Activated T-cell treated with anti-CD3 and anti-CD28 coated beads, Interleukin-2, amount 50 U/mL, for 24 hours (primary cell): ENCODE data around the gene TLE4.

Experiments
- DNase-seq: peaks from one replicate; pipeline ENCODE4 v3.0.0-alpha.2; 2020
- H3K27ac Mint-ChIP-seq: 2 replicates; pipeline ENCODE4 v1.8.0; 2020; ENCODE audit warnings: mild to moderate bottlenecking, mixed read lengths
- H3K27me3 Mint-ChIP-seq: 2 replicates; pipeline ENCODE4 v1.8.0; 2020; ENCODE audit warnings: mixed read lengths
- H3K36me3 Mint-ChIP-seq: 2 replicates; pipeline ENCODE4 v1.8.0; 2020; ENCODE audit warnings: low read depth, mixed read lengths
- H3K4me1 Mint-ChIP-seq: 2 replicates; pipeline ENCODE4 v1.8.0; 2020; ENCODE audit warnings: low read depth, mixed read lengths
- H3K4me3 Mint-ChIP-seq: 2 replicates; pipeline ENCODE4 v1.8.0; 2020; ENCODE audit warnings: mild to moderate bottlenecking, moderate library complexity, mixed read lengths
- H3K9me3 Mint-ChIP-seq: 2 replicates; pipeline ENCODE4 v1.8.0; 2020; ENCODE audit warnings: mixed read lengths

The TLE4 gene

GRCh38 chr9:79579624-79580023 lies 7.9 kb downstream of the TLE4 start:
- no peaks in the 10 kb centered on the region for H3K9me3 Mint-ChIP-seq
- no peak for DNase-seq
- peaks cover 91% of the 10 kb centered on the region for H3K4me1 Mint-ChIP-seq
- H3K36me3 Mint-ChIP-seq = peaks cover 8% of the 10 kb centered on the region
- no peak overlapping the region for H3K27ac Mint-ChIP-seq
- no peak overlapping the region for H3K4me3 Mint-ChIP-seq
- no peaks in the 10 kb centered on the region for H3K27me3 Mint-ChIP-seq

GRCh38 chr9:79580055-79580454 lies 8.3 kb downstream of the TLE4 start:
- H3K9me3 Mint-ChIP-seq = no peaks in the 10 kb centered on the region
- no peak overlapping the region for H3K4me3 Mint-ChIP-seq
- peaks cover 91% of the 10 kb centered on the region for H3K4me1 Mint-ChIP-seq
- peaks cover 8% of the 10 kb centered on the region for H3K36me3 Mint-ChIP-seq
- H3K27ac Mint-ChIP-seq = no peak overlapping the region
- no peak for DNase-seq
- H3K27me3 Mint-ChIP-seq = no peaks in the 10 kb centered on the region

- Mint-ChIP-seq H3K36me3 (peaks cover 8% of the 10 kb centered on the region), H3K4me3 (peak overlapping the region; percentile 46), H3K27ac (peak overlapping the region; percentile 57), H3K9me3 (no peaks in the 10 kb centered on the region), H3K27me3 (no peaks in the 10 kb centered on the region), H3K4me1 (peaks cover 86% of the 10 kb centered on the region)
- no peak for DNase-seq
Measured at GRCh38 chr9:79581388-79581787, 9.6 kb downstream of the TLE4 start.

- Mint-ChIP-seq H3K4me1 (peaks cover 84% of the 10 kb centered on the region), H3K9me3 (no peaks in the 10 kb centered on the region), H3K27ac (peak overlapping the region; percentile 57), H3K27me3 (no peaks in the 10 kb centered on the region), H3K4me3 (peak overlapping the region; percentile 46), H3K36me3 (peaks cover 5% of the 10 kb centered on the region)
- DNase-seq = peak; percentile 37
Measured at GRCh38 chr9:79581794-79582193, 10.0 kb downstream of the TLE4 start.

GRCh38 chr9:79583952-79584654 lies 12.3 kb downstream of the TLE4 start:
- H3K27me3 Mint-ChIP-seq = no peaks in the 10 kb centered on the region
- peak; percentile 38 for DNase-seq
- no peak overlapping the region for H3K27ac Mint-ChIP-seq
- H3K36me3 Mint-ChIP-seq = peaks cover 18% of the 10 kb centered on the region
- no peaks in the 10 kb centered on the region for H3K9me3 Mint-ChIP-seq
- peaks cover 70% of the 10 kb centered on the region for H3K4me1 Mint-ChIP-seq
- H3K4me3 Mint-ChIP-seq = peak overlapping the region; percentile 40

GRCh38 chr9:79584655-79584982 lies 12.9 kb downstream of the TLE4 start:
- Mint-ChIP-seq H3K4me1 (peaks cover 71% of the 10 kb centered on the region), H3K4me3 (no peak overlapping the region)

GRCh38 chr9:79588488-79589223 lies 16.9 kb downstream of the TLE4 start:
- Mint-ChIP-seq H3K27ac (no peak overlapping the region), H3K4me3 (no peak overlapping the region), H3K9me3 (no peaks in the 10 kb centered on the region), H3K36me3 (peaks cover 19% of the 10 kb centered on the region), H3K27me3 (no peaks in the 10 kb centered on the region), H3K4me1 (peaks cover 70% of the 10 kb centered on the region)
- no peak for DNase-seq

More at GRCh38 chr9:79584655-79584982, 12.9 kb downstream of the TLE4 start:
- no peaks in the 10 kb centered on the region for H3K27me3 Mint-ChIP-seq
- H3K9me3 Mint-ChIP-seq = no peaks in the 10 kb centered on the region
- H3K36me3 Mint-ChIP-seq = peaks cover 22% of the 10 kb centered on the region
- no peak for DNase-seq
- no peak overlapping the region for H3K27ac Mint-ChIP-seq

GRCh38 chr9:79591458-79591857 lies 19.7 kb downstream of the TLE4 start:
- Mint-ChIP-seq H3K4me3 (no peak overlapping the region), H3K27ac (no peak overlapping the region), H3K9me3 (no peaks in the 10 kb centered on the region), H3K4me1 (peaks cover 66% of the 10 kb centered on the region), H3K27me3 (no peaks in the 10 kb centered on the region), H3K36me3 (peaks cover 19% of the 10 kb centered on the region)
- DNase-seq = no peak

GRCh38 chr9:79592726-79593493 lies 21.1 kb downstream of the TLE4 start:
- Mint-ChIP-seq H3K27ac (peak overlapping the region; percentile 13), H3K36me3 (peaks cover 22% of the 10 kb centered on the region), H3K4me1 (peaks cover 75% of the 10 kb centered on the region), H3K9me3 (no peaks in the 10 kb centered on the region), H3K27me3 (no peaks in the 10 kb centered on the region), H3K4me3 (peak overlapping the region; percentile 5)
- DNase-seq = no peak

GRCh38 chr9:79598562-79599345 lies 27.0 kb downstream of the TLE4 start:
- peaks cover 29% of the 10 kb centered on the region for H3K36me3 Mint-ChIP-seq
- no peaks in the 10 kb centered on the region for H3K27me3 Mint-ChIP-seq
- peaks cover 6% of the 10 kb centered on the region for H3K9me3 Mint-ChIP-seq
- no peak overlapping the region for H3K27ac Mint-ChIP-seq
- H3K4me3 Mint-ChIP-seq = no peak overlapping the region
- DNase-seq = no peak
- peaks cover 59% of the 10 kb centered on the region for H3K4me1 Mint-ChIP-seq

GRCh38 chr9:79600466-79600865 lies 28.7 kb downstream of the TLE4 start:
- no peaks in the 10 kb centered on the region for H3K27me3 Mint-ChIP-seq
- H3K4me3 Mint-ChIP-seq = no peak overlapping the region
- peaks cover 6% of the 10 kb centered on the region for H3K9me3 Mint-ChIP-seq
- H3K36me3 Mint-ChIP-seq = peaks cover 29% of the 10 kb centered on the region
- H3K27ac Mint-ChIP-seq = no peak overlapping the region
- H3K4me1 Mint-ChIP-seq = peaks cover 47% of the 10 kb centered on the region
- no peak for DNase-seq

- H3K4me1 Mint-ChIP-seq = peaks cover 43% of the 10 kb centered on the region
- H3K27ac Mint-ChIP-seq = no peak overlapping the region
- H3K4me3 Mint-ChIP-seq = no peak overlapping the region
- H3K36me3 Mint-ChIP-seq = peaks cover 33% of the 10 kb centered on the region
- H3K27me3 Mint-ChIP-seq = no peaks in the 10 kb centered on the region
- peaks cover 11% of the 10 kb centered on the region for H3K9me3 Mint-ChIP-seq
- DNase-seq = no peak
Measured at GRCh38 chr9:79603222-79603920, 31.6 kb downstream of the TLE4 start.

GRCh38 chr9:79604149-79604548 lies 32.4 kb downstream of the TLE4 start:
- no peak for DNase-seq
- Mint-ChIP-seq H3K27ac (no peak overlapping the region), H3K4me1 (peaks cover 36% of the 10 kb centered on the region), H3K27me3 (no peaks in the 10 kb centered on the region), H3K36me3 (peaks cover 33% of the 10 kb centered on the region), H3K9me3 (peaks cover 11% of the 10 kb centered on the region), H3K4me3 (no peak overlapping the region)
